ENCODE measurements around the gene PSMD12.
"Not testable (repeated sequence)": the region's sequence is repeated elsewhere in the genome, so short reads cannot be mapped to it uniquely, and the experiment has no call there.

PSMD12 gene

DNA sequence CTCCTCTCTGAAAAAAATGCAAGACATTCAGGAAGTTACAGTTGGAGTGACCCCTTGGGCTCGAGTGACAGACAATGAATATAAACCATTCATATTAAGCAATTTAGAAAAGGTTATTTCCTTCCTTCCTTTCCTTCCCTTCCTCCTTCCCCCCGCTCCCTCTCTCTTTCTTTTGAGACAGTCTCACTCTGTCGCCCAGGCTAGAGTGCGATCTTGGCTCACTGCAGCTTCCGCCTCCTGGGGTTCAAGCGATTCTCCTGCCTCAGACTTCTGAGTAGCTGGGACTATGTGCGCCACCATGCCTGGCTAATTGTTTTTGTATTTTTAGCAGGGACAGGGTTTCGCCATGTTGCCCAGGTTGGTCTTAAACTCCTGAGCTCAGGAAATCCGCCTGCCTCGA, 13.2 kb downstream of the PSMD12 start:
- DNase-seq, result no peak

DNA sequence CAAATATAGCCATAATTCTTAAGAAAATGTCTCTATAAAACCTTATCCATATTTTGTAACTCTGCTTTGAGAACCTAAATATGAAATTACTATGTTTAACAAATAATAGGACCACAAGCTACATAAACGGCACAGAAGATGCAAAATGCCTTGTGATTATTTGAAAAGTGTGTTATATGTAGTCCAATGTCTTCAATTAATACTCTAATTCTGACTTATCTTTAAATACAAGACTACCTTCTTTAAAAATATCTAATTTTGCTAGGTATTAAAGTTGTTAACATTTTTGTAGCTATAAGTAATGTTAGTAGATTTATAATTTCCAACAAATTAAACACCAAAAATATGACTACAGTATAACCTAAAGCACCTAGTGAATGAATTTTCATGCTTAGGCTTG, 17.0 kb downstream of the PSMD12 start:
- DNase-seq, result no peak

DNA sequence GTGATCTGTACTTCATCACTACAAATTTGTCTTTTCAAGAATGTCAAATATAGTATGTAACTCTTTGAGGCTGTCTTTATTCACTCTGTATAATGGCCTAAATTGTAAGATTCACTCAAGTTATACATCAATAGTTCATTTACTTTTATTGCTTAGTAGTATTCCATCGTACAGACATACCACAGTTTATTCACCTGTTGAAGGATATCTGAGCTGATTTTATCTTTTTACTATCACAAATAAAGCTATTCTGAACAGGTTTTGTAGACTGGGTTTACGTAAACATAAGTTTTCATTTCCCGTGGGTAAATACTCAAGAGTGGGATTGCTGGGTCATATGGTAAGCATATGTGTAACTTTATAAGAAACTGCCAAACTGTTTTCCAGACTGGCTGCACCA, 18.6 kb downstream of the PSMD12 start:
- DNase-seq, result no peak

DNA sequence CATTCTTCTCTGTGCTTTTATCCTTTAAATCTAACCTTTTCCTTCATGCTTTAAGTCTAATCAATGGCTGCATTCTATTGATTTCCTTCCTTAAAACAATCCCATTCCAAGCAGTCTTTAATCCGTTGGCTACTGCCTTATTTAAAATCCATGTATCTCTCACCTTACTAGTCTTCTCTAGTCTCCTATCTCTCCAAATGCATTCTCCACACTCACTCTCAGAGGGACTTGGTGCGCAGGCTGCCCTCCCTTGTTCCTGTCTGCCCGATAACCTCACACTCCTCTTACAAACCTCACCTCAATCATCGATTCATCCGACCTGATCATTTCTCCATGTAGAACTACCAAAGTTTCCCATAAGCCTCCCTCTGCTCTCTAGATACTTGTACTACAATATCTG, 23.1 kb downstream of the PSMD12 start:
- DNase-seq, result no peak

DNA sequence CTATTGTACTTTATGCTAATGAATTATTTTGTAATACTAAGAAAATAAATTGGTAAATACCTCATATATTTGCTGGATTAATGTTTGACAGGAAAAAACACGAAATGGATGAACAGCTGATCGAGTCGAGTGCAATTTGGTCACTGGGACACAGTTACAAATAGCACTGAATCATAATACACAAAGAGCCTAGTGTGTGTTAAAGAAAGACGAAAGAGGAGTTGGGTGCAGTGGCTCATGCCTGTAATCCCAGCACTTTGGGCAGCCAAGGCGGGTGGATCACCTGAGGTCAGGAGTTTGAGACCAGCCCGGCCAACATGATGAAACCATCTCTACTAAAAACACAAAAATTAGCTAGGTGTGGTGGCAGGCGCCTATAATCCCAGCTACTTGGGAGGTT, 28.0 kb downstream of the PSMD12 start:
- DNase-seq, result not testable (repeated sequence)

DNA sequence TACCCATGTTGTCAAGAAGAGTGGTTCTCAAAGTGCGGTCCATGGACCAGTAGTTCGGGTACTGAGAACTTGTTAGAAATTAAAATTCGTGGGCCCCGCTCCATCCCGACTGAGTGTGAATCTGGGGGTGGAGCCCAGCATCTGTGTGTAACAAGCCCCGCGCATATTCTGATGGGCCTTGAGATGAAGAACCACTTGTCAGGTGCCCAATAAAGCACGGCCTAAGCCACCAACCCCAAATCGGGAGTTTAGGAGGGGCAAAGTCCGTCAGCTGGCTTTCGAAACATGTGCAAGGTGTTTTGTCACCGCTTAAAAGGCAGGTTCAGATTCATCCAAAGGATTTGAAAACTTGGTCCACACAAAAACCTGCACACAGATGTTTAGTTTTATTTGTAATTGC, 29.5 kb downstream of the PSMD12 start:
- no peak for DNase-seq

DNA sequence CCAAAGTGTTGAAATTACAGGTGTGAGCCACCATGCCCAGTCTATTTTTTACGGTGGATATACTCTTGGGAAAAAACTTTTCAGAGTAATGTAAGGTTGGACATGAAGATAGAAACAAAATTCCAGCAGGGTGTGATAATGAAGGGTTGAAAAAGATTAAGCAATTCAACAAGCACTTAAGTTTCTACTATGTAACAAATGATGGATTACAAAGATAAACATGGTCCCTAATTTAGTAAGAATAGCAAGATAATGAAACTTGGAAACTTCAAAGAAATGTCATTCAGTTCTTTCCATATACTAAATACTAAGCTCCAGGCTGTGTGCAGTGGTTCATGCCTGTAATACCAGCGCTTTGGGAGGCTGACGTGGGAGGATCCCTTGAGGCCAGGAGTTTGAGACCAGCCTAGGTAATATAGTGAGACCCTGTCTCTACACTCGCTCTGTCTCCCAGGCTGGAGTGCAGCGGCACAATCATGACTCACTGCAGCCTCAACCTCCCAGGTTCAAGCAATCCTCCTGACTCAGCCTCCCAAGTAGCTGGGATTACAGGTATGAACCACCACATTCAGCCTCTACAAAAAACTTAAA, 31.0 kb downstream of the PSMD12 start:
- no peak for DNase-seq

DNA sequence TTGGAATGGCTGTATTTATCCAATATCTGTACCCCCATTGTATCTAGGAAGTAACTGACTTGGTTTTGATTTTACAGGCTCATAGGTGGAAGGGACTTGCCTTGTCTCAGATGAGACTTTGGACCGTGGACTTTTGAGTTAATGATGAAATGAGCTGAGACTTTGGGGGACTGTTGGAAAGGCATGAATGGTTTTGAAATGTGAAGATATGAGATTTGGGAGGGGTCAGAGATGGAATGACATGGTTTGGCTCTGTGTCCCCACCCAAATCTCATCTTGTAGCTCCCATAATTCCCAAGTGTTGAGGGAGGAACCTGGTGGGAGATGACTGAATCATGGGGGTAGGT, 34.2 kb downstream of the PSMD12 start:
- not testable (repeated sequence) for DNase-seq

DNA sequence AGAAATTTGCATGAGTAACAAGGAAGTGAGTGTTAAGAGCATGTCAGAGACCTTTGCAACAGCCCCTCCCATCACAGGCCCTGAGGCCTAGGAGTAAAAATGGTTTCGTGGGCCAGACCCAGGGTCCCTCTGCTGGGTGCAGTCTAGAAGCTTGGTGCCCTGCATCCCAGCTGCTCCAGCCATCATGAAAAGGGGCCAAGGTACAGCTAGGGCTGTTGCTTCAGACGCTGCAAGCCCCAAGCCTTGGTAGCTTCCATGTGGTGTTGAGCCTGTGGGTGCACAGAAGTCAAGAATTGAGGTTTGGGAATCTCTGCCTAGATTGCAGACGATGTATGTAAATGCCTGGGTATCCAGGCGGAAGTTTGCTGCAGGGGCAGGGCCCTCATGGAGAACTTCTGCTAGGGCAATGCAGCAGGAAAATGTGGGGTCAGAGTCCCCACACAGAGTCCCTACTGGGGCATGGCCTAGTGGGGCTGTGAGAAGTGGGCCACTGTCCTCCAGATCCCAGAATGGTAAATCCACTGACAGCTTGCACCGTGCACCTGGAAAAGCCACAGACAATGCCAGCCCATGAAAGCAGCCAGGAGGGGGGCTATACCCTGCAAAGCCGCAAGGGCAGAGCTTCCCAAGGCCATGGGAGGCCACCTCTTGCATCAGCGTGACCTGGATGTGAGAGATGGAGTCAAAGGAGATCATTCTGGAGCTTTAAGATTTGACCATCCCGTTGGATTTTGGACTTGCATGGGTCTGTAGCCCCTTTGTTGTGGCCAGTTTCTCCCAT, 34.8 kb downstream of the PSMD12 start:
- DNase-seq, result not testable (repeated sequence)

DNA sequence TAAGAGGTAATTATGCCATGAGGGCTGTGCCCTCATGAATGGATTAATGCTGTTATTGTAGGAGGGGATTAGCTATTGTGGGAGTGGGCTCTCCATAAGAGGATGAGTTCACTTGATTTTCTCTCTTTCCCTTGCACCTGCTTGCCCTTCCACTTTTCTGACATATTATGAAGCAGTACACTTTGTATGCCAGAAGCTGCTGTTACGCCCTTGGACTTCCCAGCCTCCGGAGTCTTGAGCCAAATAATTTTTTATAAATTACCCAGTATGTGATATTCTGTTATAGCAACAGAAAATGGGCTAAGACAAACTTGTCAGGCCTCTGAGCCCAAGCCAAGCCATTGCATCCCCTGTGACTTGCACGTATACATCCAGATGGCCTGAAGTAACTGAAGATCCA, 38.4 kb downstream of the PSMD12 start:
- no peak for DNase-seq

DNA sequence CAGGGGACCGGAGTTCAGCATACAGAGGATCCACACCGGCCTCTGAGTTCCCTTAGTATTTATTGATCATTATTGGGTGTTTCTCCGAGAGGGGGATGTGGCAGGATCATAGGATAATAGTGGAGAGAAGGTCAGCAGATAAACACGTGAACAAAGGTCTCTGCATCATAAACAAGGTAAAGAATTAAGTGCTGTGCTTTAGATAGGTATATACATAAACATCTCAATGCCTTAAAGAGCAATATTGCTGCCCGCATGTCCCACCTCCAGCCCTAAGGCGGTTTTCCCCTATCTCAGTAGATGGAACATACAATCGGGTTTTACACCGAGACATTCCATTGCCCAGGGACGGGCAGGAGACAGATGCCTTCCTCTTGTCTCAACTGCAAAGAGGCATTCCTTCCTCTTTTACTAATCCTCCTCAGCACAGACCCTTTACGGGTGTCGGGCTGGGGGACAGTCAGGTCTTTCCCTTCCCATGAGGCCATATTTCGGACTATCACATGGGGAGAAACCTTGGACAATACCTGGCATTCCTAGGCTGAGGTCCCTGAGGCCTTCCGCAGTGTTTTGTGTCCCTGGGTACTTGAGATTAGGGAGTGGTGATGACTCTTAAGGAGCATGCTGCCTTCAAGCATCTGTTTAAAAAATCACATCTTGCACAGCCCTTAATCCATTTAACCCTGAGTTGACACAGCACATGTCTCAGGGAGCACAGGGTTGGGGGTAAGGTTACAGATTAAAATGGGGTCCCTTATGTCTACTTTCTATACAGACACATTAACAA, 39.2 kb downstream of the PSMD12 start:
- DNase-seq, result not testable (repeated sequence)

DNA sequence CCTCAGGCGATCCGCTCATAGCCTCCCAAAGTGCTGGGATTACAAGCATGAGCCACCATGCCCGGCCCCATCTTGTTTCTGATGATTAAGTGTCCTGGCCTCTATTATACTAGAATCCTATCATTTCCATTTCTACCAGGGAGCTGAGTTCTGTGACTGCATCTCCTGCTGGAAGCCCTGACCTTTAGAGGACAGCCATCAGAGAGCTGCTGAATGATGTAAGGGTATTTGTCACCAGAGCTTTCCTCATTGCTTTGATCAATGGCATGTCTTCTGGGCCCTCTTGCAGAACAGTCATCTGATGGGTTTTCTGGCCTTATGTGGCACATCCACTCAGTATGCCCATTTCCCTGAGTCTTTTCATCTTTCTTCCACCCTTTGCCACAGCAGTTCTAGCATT, 39.9 kb downstream of the PSMD12 start:
- no peak for DNase-seq

DNA sequence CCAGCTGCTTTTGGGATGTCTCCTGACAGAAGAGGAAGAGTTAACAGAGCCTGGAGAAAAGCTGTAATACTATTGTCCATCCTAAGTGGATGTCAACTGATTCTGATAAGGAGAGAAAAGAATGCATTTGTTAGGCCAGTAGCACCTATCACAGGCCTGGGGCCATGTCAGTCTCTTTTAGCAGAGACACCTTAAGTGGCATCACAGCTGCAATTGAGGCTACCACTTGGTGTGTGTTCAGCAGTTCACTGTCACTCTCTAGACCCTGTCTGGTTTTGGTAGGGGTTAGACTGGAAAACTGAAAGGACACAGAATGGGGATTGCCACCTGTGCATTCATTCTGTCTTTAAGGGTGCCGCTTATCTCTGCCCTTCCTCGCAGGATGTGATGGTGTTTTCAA, 42.0 kb downstream of the PSMD12 start:
- no peak for DNase-seq

DNA sequence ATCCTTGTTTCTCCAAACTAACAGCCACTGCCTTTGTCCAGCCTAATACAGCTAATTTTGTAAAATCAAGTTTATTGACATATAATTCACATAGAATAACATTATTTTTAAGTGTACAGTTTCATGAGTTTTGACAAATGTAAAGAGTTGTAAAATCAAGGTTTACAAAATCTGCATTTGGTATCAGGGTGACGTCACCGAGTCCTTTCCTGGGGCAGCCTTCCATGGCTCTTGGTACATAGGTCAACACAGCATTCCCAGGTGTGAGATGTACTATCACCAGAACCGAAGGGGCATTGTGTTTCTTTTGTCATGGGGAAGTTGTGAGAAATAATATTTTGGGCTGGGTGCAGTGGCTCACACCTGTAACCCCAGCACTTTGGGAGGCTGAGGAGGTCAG, 42.9 kb downstream of the PSMD12 start:
- DNase-seq, result no peak

DNA sequence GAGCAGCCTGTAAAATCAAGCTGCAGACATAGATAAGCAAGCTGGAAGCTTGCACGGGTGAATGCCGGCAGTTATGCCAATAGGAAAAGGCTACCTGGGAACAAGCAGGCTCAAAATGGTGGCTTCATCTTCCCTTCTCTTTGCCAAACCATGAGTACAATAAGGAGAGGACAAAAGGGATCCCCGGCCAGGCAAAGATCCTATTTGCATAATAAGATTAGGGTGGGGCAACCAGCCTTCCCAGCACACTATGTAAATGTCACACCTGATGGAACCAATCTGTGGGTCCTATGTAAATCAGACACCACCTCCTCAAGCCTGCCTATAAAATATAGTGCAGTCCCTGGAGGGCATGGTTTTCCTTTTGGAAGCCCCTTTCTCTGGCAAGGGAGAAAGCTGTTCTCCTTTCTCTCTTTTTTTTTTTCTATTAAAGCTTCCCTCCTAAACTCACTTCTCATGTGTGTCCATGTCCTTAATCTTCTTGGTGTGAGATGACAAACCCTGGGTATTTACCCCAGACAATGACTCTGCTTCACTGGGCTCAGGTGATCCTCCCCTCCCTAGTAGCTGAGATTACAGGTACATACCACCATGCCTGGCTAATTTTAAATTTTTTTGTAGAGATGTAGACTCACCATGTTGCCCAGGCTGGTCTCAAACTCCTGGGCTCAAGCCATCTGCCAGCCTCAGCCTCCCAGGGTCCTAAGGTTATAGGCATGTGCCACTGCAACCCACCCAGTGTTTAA, 44.2 kb downstream of the PSMD12 start:
- DNase-seq, result no peak

DNA sequence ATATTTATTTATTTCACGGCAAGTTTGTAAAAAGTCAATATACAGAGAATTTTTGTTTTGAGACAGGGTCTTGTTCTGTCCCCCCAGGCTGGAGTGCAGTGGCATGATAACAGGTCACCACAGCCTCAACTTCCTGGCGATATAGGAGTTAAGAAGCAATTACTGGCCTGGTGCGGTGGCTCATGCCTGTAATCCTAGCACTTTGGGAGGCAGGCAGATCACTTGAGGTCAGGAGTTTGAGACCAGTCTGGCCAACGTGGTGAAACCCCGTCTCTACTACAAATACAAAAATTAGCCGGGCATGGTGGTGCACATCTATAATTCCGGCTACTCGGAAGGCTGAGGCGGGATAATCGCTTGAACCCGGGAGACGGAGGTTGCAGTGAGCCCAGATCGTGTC, 44.9 kb downstream of the PSMD12 start:
- not testable (repeated sequence) for DNase-seq

DNA sequence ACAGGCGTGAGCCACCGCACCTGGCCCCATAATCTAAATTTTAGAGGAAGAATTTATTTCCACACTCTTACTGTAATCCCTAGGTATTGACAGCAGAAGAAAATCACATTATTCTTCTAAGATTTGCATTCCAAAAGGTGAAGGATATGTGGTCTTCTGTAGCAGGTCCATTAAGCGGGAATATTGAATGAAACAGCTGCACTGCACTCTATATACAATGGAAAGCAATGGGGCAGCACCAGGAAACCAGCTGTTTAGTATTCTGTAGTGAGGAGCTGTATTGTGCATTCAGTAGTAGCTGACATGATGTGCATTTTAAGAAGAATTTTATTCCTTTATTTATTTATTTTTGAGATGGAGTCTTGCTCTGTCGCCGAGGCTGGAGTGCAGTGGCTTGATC, 49.6 kb downstream of the PSMD12 start:
- no peak for DNase-seq

DNA sequence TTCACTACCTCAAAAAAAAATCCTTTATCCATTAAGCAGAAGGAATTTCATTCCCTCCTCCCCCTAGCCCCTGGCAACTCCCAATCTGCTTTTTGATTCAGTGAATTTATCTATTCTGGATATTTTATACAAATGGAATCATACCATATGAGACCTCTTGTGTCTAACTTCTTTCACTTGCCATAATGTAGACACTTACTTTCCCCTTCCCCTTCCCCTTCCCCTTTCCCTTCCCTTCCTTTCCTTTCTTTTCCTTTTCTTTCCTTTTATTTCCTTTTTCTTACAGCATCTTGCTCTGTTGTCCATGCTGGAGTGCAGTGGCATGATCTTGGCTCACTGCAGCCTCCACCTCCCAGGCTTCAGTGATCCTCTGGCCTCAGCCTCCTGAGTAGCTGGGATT, 50.5 kb downstream of the PSMD12 start:
- DNase-seq, result no peak

DNA sequence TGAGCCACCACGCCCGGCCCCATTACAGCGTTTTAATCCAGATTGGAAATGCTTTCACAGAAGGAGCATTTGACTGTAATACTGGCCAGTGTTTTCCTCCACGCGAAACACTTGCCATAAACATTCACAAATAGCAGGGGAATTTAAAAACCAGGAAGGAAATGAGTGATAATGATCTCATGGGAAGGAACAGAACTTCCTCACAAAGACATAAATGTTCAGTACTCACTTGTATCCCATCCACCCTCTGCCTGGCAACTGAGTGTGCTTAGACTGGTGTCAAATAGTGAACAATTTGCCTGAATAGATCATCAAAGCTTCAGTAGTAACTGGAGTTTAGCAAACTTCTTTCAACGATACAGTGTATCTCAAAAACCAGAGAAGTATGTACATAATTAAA, 54.1 kb downstream of the PSMD12 start:
- no peak for DNase-seq

DNA sequence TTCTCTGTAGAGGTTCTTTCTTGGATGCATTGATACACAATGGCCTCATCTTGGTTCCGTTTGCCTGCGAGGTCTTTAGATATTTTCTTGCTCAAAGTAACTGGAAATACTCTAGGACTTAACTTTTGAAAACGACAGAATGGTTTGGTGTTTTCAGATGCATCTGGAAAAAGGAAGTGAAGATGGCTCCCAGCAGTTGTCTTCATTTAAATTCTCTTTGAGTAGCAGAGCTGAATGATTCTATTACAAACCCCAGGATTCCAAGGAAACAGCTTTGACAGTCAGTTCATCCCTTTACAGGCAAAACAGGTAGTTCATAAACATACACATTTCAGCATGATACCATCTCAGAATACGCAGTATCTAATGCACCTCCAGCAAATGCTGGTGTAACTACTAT, 54.8 kb downstream of the PSMD12 start:
- no peak for DNase-seq

DNA sequence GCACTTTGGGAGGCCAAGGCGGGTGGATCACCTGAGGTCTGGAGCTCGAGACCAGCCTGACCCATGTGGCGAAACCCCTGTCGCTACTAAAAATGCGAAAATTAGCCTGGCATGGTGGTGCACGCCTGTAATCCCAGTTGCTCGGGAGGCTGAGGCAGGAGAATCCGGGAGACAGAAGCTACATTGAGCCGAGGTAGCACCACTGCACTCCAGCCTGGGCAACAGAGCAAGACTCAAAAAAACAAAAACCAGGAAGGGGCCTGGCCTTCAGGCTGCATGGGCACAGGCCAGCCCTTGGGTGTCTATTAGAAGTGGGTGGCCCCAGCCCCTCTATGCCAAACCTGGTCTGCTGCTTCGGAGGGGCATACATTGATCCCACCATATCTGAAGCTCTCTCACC, 56.0 kb downstream of the PSMD12 start:
- no peak for DNase-seq

DNA sequence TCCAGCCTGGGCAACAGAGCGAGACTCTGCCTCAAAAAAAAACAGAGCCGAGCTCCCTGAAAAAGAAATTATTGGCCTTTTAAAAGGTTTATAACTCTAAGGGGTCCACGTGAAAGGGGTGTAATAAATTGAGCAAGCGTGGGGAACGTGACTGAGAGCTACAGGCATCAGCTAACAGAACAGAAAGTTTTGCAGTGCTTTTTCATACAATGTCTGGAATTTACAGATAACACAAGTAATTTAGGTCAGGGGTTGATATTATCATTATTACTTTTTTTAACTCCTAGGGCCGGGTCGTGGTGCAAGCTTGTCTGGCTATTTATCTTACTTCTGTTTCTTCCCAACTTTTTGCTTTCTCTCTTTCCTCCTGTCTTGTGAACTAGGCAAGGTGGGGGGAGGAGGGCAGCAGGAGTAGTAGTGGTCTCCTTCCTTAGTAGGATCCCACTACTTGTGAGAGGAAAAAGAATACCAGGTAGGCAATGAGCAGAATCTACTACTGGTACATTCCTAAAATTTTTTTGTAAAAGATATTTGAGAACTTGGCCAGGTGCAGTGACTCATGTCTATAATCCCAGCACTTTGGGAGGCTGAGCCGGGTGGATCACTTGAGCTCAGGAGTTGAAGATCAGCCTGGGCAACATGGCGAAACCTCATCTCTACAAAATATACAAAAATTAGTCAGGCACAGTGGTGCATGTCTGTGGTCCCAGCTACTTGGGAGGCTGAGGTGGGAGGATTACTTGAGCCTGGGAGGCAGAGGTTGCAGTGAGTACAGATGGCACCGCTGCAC, 60.7 kb downstream of the PSMD12 start:
- DNase-seq, result not testable (repeated sequence)

Measured in NCI-H187 treated with DMSO at 0.1 percent for 48 hours (cell line).